ENCODE measurements around the gene ANO1.

ANO1 gene

DNA sequence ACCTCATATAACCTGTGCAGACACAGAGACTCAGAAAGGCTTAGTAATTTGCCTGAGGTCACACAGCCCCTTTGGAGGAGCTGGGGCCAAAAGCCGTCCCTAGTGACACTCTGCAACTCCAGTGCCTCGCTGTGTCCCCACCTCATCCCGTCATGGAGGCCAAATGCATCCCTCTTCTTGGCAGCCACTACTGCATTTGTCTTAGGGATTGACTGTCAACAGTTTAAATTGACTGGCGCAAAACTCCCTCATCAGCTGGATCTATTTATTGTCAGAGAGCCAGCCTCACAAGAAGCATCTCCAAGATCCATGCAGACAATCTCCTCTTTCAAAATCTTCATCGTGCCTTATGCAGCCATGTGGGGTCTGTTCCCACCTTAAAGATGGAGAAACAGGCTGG lies 35.7 kb downstream of the ANO1 start:
- no peak for DNase-seq (ENCODE audit: low read depth, low spot score)

DNA sequence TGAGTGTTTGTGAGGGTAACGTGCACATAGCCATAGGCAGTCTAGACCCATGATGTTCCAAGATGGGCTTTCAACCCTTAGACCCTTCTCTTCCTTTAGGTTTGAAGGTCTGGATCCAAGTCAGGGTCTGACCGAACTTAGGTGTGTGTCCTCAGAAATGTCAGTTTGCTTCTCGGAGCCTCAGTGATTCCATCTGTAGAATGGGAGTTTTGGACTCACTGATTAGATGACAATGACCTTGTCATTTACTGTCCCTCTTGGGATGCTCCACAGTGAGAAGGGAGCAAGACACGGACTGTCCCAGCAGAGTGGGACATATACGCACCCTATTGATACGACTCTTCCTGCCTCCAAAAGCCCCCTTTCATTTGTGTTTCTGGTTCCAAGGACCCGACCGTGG lies 37.7 kb downstream of the ANO1 start:
- no peak for DNase-seq (ENCODE audit: low read depth, low spot score)

DNA sequence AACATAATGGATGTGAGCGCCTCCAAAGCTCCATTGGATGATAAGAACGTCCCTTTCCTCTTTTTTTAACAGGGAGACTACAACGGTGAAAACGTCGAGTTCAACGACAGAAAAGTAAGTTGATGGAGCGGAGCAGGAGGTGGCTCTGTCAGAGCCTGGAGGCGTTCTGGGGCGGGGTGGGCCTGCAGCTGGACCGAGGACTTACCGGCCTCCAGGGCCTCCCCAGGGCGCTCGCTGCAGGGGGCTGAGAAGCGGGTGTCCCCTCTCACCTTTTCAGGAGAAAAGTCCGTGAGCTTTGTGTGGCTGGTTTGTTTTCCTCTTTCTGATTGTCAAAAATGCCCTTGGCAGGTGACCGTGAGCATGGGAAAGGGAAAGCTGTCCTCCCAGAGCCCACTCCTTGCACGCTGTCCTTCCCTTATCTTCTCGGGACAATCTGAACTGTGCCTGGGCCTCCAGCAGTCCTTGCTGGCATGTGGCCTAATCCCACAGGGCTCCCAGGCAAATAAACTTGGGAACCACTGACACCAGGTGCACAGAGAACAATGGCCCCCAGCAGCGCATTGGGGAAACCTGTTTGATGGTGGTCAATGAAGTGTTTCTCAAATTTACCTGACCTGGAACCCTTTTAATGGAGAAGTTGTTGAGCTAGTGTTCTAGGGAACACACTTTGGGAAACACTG lies 38.4 kb downstream of the ANO1 start:
- no peak for DNase-seq (ENCODE audit: low read depth, low spot score)

DNA sequence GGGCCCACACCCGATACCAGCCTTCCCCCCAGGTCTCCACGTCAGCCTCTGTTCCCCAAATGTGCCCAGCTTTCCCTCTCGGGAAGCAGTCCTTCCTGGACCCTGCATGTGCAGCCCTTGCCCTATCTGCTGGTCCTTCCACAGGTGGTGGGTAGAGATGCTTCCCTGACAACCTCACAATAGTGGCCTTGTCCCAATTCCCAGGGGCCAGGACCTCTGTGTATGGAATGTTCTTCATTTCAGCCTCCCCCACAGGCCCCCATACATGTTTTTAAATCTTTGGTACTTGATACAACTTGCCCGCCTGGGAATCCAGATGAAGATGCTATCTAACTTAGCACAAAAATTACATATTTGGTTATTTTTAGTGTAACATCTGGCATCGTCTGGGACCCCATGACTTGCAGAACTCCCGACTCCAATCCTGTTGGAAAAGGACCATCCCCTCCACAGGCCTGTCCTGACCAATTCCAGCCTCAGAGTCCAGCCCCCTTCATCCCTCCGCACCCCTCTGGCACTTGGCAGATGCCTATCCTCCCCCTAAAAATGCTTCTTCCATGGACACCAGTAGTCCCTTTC lies 39.5 kb downstream of the ANO1 start:
- no peak for DNase-seq (ENCODE audit: low read depth, low spot score)

DNA sequence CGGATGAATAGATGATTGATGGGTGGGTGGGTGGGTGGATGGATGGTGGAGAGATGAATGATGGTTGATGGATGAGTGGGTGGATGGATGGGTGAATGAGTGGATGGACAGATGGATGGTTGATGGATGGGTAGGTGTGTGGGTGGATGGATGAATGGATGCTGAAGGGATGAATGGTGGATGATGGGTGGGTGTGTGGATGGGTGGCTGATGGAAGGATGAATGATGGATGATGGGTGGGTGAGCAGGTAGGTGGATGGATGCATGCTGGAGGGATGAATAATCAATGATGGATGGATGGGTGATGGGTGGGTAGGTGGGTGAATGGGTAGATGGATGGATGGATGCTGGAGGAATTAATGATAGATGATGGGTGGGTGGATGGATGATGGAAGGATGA lies 40.5 kb downstream of the ANO1 start:
- DNase-seq (ENCODE audit: low read depth, low spot score) = no peak

DNA sequence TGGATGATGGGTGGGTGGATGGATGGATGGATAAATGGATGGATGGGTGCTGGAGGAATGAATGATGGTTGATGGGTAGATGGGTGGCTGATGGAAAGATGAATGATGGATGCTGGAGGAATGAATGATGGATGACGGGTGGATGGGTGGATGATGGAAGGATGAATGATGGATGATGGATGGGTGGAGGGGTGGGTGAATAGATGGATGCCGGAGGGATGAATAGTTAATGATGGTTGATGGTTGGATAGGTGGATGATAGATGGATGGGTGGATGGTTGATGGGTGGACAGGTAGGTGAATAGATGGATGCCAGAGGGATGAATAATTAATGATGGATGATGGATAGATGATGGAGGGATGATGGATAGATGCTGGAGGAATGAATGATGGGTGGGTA lies 41.4 kb downstream of the ANO1 start:
- DNase-seq (ENCODE audit: low read depth, low spot score) = no peak

DNA sequence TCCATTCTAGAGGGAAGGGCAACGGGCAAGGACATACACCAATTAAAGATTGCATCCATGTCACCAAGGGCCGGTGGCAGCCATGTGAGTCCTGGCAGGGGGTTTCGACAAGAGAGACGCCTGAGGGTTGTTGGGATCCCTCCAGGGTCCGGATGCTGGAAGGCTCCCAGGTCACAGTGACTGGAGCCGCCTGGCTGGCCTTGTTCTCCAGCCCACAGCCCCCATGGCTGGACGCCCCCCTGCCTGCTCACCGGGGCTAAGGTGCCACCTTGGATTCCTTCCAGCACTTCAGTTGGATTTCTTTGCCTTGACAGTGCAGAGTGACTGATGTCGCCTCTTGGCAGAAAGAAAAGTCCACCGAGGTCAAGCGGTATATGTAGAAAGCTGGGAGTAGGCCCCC lies 42.6 kb downstream of the ANO1 start:
- DNase-seq (ENCODE audit: low read depth, low spot score) = no peak

DNA sequence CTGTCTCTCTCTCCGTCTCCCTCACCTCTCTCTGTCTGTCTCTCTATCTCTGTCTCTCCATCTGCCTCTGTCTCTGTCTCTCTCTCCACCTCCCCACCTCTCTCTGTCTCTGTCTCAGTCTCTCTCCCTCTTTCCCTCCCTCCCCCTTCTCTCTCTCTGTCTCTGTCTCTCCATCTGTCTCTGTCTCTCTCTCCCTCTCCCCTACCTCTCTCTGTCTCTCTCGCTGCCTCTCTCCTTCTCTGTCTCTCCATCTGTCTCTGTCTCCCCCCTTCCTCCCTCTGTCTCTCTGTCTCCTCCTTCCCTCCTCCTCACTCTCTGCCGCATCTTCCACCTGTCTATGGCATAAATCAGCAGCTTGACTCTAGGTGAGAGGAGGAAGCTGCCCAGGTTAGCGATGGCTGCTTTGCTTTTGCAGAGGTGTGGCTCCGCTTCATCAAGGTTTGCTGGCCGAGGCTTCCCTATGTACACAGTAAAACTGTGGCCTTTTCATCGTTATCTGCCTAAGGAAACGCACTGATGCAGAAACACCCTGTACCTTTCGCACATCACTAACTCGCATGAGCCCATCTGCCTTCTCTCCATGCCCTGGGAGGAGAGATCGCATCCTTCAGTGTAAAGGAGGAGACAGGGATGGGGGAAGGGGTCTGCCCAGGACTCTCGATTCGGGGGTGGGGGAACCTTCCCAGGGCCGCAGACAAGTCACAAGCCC lies 44.5 kb downstream of the ANO1 start:
- no peak for DNase-seq (ENCODE audit: low read depth, low spot score)

DNA sequence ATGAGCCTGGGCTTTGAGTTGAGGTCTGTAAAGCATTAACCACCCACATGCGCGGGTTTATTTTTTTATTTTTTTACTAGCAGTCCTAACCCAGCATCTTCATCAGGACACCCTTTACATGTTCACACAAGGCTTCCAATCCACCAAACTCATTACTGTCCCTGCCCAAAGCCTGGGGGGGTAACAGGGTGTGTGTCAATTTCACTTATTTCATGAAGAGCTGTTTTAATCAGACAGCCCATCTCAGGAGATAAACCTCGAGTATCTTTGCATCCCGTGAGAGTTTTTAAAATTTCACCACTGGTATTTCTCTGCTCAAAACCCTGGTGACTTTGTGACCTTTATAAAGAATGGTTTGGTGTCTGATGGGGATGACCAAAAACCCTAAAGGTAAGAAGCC lies 45.6 kb downstream of the ANO1 start:
- DNase-seq (ENCODE audit: low read depth, low spot score) = no peak

DNA sequence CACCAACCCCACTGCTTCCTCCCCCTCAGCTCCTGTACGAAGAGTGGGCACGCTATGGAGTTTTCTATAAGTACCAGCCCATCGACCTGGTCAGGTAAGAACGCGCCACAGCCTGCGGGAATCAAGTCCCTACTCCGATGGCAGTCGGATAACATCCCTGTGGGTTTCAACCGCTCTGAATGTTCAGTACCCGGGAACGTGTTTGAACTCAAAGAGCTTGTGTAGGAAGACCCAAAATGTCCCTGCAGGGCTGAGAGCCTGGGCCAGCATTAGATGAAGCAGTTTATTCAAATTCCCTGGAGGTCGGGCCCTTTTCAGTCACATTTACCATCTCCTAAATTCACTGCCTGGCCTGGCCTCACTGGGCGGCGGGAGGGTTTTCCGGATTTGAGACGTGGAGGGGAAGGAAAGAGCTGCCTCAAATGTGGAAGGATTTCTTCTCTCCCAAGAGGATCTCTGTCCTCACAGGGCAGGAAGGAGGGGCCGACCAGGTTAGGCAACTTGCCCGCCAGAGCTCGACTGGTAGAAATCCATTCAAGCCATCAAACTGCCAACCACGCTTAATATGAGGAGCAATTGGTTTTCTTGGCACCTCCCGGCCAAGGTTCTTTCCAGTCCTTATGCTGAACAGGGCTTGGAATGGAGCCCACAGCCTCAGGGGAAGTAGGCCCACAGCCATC lies 46.3 kb downstream of the ANO1 start:
- no peak for DNase-seq (ENCODE audit: low read depth, low spot score)

DNA sequence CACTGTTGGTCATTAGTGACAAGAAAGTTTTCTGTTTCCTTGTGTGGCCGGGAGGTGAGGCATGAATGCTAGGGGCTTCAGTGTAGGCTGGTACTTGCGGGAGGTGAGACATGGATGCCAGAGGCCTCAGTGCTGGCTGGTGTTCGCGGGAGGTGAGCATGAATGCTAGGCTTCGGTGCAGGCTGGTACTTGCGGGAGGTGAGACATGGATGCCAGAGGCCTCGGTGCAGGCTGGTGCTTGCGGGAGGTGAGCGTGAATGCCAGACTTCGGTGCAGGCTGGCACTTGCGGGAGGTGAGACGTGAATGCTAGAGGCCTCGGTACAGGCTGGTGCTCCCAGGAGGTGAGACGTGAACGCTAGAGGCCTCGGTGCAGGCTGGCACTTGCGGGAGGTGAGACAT lies 48.4 kb downstream of the ANO1 start:
- DNase-seq (ENCODE audit: low read depth, low spot score) = no peak

DNA sequence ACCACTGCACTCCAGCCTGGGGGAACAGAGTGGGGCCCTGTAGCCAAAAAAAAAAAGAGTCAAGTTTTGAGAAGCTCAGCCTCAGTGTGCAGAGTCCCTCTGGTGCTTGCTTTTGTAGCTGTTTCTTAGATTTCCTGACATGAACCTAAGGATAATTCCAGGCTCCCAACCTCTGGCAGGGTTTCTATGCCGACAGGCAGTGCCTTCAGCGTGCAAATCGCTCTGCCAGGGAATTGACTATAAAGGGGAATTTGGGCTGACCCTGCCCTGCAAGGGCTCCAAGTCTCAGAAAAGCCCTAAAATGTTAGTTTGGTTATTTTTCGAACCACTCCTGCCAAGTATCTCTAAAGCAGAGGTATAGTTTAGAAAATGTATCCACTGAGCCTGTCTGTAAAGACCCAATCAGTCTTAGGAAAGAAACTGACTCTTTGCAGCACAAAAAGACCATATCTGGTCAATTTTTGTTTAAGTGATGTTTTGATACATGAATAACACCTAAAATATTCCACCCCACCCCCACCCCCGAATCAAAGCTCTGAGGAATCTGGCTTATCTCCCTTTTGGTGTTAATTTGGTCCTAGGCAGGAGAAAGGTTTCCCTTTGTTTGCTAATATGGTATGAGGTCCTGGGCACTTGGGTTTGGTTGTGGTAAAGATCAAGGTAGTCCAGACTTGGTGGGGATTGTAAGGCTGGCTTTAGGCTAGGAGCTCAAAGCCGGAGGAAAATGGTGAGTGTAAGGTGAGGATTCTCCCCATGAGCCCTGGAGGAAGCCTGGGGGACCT lies 49.7 kb downstream of the ANO1 start:
- no peak for DNase-seq (ENCODE audit: low read depth, low spot score)

DNA sequence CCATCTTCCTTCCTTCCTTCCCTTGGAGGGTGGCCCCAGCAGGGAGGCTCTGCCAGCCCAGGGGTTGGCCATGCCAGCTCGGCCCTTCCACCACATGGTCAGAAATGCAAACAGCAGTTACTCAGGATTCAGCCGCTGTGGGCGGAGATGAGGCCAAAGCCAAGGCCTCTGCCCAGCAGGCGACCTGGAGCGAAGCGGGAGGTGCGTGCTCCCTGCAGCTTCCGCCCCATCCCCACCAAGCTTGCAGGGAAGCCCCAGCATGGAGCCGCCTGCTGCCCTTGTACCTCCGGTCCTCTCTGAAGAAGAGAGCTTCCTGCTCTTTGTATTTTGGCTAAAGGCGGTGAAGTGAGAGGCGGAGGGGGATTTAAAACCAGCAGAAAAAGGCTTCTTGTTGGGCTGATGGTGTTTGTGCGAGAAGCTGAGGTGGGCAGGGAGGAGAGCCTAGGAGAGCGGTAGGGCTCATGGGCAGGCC lies 50.4 kb downstream of the ANO1 start:
- peak; percentile 52 for DNase-seq (ENCODE audit: low read depth, low spot score)

DNA sequence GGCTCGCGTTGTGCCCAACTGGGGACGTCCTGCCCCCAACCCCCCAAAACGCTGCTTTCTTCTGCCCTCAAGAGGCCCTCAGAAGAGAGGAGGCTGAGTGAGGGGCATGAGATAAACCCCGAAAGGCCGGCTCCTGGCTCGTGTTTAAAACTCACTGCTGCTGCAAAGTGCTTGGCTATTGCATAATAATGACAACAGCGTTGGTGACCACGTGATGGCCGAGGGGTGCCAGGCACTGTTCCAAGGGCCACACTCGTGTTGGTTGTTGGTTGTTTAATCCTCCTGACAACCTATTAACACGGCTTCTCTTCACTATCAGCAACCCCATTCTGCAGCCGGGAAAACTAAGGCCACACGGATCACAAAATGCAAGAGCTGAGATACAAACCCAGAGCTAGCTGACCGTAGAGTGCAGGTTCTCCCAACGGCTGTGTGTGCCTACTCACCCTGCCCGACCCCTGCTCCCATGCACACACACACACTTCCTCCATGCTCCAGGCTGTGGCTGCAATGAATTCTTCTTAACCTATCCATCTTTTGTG lies 51.0 kb downstream of the ANO1 start:
- DNase-seq (ENCODE audit: low read depth, low spot score) = no peak

DNA sequence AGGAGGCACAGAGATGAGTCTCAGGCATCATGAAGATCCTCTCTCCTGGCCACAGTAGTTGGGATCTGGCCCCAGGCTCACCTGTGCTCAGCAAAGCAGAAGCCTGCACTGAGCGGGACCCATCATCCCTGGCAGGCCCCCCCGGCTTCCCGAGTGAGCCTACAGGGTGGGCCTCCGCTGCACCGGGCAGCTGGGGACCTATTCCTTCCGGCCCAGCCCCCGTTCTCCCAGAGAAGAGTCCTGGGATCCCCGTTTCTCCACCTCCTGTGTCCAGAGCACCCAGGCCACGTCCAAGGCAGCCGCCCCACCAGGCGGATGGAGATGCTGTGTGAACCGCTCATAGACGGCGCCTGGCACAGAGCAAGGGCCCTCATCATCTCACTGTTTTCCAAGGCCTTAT lies 52.5 kb downstream of the ANO1 start:
- no peak for DNase-seq (ENCODE audit: low read depth, low spot score)

DNA sequence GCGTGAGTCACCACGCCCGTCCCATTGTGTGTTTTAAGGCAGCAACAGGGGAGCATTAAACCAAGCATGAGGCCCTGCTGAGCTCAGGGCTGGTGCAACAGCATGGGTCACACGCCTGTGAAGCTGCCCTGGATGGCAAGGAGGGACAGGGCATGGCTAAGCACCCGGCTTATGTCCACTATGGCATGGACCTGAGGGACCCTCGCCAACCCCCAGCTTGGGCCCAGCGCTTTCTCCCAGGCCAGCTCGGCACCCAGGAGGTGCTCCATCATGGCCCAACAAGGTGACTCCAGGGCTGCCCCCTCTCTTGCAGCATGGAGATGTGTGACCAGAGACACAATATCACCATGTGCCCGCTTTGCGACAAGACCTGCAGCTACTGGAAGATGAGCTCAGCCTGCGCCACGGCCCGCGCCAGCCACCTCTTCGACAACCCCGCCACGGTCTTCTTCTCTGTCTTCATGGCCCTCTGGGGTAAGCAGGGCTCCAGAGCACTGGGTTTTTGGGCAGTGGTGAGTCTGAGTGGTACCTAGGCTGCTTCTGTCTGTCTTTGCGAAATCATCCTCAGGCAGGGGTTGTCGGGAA lies 53.6 kb downstream of the ANO1 start:
- no peak for DNase-seq (ENCODE audit: low read depth, low spot score)

DNA sequence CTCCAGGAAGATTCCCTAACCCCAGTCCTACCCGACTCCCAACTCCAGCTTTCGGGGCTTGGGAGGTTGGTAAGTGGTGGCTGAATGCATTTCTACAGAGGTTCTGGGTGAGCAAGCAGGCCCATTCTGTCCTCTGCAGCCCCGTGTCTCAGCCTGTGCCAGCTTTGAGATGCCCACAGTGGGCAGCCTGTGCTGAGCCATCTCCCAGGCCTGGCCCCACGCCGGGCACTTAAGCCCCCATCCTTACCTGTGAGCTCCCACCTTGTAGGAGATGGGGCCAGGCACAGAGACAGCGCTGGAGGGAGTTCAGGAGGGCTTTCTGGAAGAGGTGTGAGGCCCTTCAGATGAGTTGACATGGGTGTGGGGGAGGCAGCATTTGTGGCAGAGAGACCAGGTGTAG lies 54.5 kb downstream of the ANO1 start:
- no peak for DNase-seq (ENCODE audit: low read depth, low spot score)

DNA sequence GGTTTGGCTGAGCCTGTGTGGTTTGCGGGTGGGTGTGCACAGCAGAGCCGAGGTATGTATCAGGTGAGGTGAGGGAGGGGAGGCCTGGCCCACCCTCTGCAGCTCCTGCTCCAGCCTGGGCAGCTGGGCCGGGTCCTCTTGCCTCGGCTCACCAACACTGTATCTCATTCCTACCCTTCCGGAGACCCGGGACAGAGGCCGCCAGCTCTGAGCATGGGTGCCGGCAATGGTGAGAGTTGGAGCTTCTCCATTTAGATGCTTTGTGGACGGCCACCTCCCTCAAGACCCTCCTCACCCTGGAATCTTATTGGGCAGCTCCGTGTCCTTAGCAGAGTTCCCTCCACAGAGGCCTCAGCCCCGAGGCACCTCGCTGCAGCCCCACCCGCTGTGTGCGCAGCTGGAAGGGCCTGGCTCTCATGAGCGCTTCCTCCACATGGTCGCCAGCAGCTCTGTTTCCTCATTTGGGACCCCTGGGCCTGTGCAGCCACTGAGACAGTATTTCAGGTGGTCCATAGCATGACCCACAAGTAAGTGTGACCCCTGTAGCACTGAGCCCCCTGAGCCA lies 55.7 kb downstream of the ANO1 start:
- no peak for DNase-seq (ENCODE audit: low read depth, low spot score)

DNA sequence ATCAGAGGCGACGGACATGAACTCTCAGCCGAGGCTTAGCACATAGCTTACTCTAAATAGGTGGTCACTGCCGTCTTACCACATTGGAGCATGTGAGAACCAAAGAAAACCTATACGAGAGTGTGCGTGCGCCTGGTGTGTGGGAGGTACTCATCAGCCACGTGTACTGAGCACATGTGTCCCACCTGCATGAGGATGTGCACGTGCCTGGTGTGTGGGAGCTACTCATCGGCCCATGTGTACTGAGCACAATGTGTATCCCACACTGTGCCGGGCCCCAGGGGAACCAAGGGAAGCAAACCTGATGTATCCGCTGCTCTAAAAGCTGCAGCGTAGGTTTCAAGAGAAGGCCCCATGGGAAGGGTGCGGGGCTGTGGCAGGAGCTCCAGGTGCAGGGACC lies 56.4 kb downstream of the ANO1 start:
- no peak for DNase-seq (ENCODE audit: low read depth, low spot score)

DNA sequence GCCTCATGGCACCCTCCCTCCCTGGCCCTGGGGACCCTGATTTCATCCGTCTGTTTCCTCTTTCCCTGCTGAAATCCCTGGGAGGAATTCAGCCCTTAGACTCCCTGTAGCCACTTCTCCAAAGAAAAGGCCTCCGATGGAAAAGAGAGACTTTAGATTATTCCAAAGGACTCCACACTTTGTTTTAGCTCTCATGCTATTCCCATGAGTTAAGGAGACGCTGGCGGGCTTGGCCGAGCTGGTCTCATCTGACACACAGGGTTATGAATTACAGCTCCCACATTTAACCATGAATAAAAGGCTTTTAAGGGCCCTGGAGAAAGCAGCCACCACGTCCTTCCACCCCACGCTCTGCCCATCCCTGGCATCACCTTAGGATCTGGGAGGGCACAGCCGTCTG lies 57.0 kb downstream of the ANO1 start:
- DNase-seq (ENCODE audit: low read depth, low spot score) = no peak

DNA sequence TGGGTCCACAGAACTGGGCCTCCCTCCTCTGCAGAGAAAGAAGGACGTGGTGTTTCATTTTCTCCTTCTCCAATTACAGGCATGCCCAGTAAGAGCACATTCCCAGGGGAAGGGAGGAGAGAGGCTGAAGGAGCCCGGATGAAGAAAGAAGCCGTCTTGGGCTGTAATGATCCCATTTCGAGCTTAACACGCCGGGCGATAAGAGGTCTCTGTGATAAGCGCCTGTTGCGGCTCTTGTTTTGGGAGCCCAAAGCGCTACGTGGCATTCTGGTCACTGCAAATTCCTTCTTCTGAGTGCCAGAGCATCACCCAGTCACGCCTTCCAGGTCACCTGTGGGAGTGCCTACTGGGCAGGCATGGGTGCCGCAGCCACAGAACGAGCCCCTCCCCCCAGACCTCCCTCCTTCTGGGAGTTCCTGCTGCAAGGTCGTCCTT lies 57.5 kb downstream of the ANO1 start:
- peak; percentile 42 for DNase-seq (ENCODE audit: low read depth, low spot score)

All from ELF-1 (cell line).